KOPT-K1 (cell line): Measurements from ENCODE around the gene TMEM181.

Experiments
- H3K27ac ChIP-seq: fragments of 200-600 bp; sonication (generic); 2 replicates; pipeline ENCODE4 v1.5.1; 2016; ENCODE audit warnings: antibody characterized with exemption, mild to moderate bottlenecking, low read depth, low read length; ENCODE audit not compliant: poor library complexity, severe bottlenecking
- H3K36me3 ChIP-seq: fragments of 200-600 bp; sonication (generic); 2 replicates; pipeline ENCODE4 v1.5.1; 2017; ENCODE audit warnings: antibody characterized with exemption, mild to moderate bottlenecking, low read length, moderate library complexity; ENCODE audit not compliant: insufficient read depth
- H3K9me3 ChIP-seq: fragments of 200-600 bp; sonication (generic); 2 replicates; pipeline ENCODE4 v1.5.1; 2017; ENCODE audit warnings: antibody characterized with exemption, low read length, mild to moderate bottlenecking; ENCODE audit not compliant: insufficient read depth, poor library complexity, severe bottlenecking

TMEM181 gene

DNA sequence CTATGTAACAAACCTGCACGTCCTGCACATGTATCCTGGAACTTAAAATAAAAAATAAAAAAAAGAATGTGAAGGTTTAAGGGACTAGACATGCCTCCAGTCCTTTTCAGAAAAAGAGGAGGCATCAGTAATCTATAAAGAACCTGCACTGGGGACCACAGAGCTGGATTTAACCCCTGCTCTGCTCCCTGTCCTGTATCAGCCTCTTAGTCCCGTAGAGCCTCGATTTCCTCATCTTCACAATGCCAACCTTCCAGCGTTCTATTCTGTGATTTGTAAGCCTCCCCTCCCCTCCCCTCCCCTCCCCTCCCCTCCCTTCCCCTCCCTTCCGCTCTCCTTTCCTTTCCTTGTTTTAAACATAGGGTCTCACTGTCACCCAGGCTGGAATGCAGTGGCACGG, 31.1 kb upstream of the TMEM181 start:
- peaks cover 13% of the 10 kb centered on the region for H3K9me3 ChIP-seq
- no peak overlapping the region for H3K27ac ChIP-seq
- H3K36me3 ChIP-seq = no peaks in the 10 kb centered on the region

DNA sequence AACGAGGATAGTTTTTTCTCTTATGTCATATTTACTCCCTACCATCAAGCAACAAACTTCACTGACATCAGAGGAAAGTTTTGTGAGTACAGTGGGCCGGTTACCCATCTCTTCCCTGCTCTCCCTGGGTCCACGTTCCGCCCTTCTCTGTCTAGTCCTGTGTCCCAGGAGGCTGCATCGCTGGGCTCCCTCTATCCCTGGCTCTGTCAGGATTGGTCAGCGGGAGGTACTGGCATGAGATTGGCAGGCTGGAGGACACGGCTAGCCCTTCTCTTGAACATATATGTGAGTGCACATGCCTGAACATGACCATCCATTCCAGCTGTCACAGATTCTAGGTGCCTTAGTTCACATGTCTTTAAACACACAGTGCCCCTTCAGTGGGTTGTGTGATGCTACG, 30.3 kb upstream of the TMEM181 start:
- Histone ChIP-seq H3K9me3 (peaks cover 13% of the 10 kb centered on the region), H3K36me3 (no peaks in the 10 kb centered on the region), H3K27ac (no peak overlapping the region)

DNA sequence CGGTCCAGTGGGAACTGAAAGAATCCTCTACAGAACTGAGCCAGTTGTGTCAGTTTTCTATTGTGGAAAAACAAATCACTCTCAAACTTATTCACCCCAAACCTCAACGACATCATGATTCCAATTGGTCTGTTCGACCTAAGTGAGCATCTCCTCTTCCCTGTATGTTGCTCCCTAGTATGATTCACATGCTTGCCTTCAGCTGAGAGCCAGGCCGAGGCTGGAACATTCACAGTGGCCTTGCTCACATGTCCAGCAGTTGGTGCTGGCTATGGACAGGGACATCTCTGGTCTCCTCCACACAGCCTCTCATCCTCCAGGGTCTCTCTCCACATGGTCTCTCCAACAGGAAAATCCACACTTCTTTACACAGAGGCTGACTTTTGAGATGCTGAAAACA, 28.3 kb upstream of the TMEM181 start:
- H3K9me3 ChIP-seq = peaks cover 13% of the 10 kb centered on the region
- no peak overlapping the region for H3K27ac ChIP-seq
- no peaks in the 10 kb centered on the region for H3K36me3 ChIP-seq

DNA sequence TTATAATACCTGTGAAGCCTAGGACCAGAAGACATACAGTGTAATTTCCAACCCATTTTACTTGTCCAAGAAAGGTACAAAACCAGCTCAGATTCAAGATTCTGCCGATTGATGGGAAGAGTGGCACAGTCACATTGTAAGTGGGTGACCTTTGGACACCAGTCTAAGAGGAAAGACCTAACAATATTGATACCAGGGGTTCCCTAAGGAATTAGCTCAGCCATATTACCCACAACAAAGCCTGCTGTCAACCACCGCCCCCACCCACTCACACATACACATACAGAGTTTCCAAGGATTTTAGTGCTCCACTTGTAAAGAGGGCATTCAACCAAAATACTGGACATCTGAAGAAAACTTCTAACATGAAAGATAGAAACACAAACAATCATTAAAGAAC, 27.9 kb upstream of the TMEM181 start:
- Histone ChIP-seq H3K36me3 (no peaks in the 10 kb centered on the region), H3K27ac (no peak overlapping the region), H3K9me3 (peaks cover 10% of the 10 kb centered on the region)

GRCh38 chr6:158536084-158536890, 23.6 kb upstream of the TMEM181 start:
- H3K27ac ChIP-seq = no peak overlapping the region
- H3K9me3 ChIP-seq = no peaks in the 10 kb centered on the region
- H3K36me3 ChIP-seq = no peaks in the 10 kb centered on the region

DNA sequence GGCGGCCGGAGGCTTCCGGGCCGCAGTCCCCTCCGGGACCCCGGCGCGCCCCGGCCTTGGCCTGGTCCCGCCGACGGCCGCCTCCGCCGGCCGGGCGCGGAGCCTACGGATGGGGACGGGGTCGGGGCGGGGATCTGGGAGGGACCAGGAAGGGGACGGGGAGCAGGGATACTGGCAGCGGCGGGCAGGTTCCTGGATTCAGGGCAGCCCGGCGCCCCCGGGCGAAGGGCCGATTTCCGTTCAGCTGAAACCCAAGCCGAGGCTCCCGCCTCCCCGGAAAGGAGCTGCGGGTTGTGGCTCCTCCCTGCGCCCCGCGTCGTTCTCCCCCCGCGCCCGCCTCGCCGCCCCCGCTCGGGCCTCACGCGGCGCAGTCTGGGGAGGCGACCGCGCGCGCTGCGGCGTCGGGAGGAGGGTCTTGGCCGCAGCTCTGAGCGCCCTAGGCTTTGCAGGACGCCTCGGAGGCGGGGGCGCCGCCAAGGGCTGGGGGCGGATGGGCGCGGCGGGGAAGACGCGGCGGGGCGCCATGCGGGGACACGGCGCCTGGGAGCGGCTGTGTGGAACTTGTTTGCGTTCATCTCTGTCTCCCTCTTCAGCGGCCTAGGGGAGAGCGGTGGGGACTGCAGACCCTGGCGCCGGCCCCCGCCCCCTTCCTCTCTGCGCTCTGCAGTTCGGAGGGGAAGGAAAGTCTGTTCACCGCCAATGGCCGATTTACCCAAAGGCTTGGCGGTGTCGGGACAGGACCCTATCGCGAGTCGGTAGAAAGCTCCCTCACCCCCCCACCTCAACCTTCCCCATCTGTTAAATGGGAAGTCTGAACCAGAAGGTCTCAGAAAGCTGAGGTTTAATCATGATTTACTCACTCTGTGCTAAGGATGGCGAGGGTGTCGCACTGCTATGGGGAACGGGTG, 22.7 kb upstream of the TMEM181 start:
- H3K36me3 ChIP-seq = no peaks in the 10 kb centered on the region
- H3K27ac ChIP-seq = no peak overlapping the region

DNA sequence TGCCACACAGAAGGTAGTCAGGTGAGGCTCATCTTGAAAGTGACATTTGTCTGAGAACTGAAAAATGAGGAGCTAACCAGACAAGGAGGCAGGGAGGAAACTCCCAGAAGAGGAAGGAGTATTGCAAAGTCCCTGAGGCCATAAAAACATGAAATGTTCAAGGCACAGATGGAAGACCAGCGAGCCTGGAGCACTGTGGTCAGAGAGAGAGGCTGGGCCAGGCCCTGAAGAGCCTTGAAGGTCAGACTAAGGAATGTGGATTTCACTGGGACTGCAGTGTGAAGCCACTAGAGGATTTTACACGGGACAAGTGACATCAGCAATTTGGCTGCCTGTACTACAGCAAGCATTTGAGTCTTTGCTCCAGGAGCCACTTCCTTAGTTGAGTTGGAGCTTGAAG, 21.1 kb upstream of the TMEM181 start:
- H3K9me3 ChIP-seq = no peaks in the 10 kb centered on the region
- H3K27ac ChIP-seq = no peak overlapping the region
- H3K36me3 ChIP-seq = no peaks in the 10 kb centered on the region

More for the DNA sequence above, 22.7 kb upstream of the TMEM181 start:
- H3K9me3 ChIP-seq = no peaks in the 10 kb centered on the region

GRCh38 chr6:158539413-158539812, 20.5 kb upstream of the TMEM181 start:
- H3K9me3 ChIP-seq = no peaks in the 10 kb centered on the region
- H3K36me3 ChIP-seq = no peaks in the 10 kb centered on the region
- no peak overlapping the region for H3K27ac ChIP-seq

GRCh38 chr6:158539881-158540280, 20.0 kb upstream of the TMEM181 start:
- Histone ChIP-seq H3K36me3 (no peaks in the 10 kb centered on the region), H3K9me3 (no peaks in the 10 kb centered on the region), H3K27ac (no peak overlapping the region)

- Histone ChIP-seq H3K9me3 (no peaks in the 10 kb centered on the region), H3K36me3 (no peaks in the 10 kb centered on the region), H3K27ac (no peak overlapping the region)
Observed at GRCh38 chr6:158543606-158544185, 16.2 kb upstream of the TMEM181 start.

- no peaks in the 10 kb centered on the region for H3K36me3 ChIP-seq
- H3K9me3 ChIP-seq = no peaks in the 10 kb centered on the region
- no peak overlapping the region for H3K27ac ChIP-seq
Observed at GRCh38 chr6:158544428-158544827, 15.5 kb upstream of the TMEM181 start.

- Histone ChIP-seq H3K36me3 (no peaks in the 10 kb centered on the region), H3K9me3 (no peaks in the 10 kb centered on the region), H3K27ac (no peak overlapping the region)
Observed at GRCh38 chr6:158545043-158545966, 14.6 kb upstream of the TMEM181 start.

GRCh38 chr6:158548418-158549161, 11.3 kb upstream of the TMEM181 start:
- H3K27ac ChIP-seq = no peak overlapping the region

More at GRCh38 chr6:158548418-158549161, 11.3 kb upstream of the TMEM181 start:
- H3K9me3 ChIP-seq = no peaks in the 10 kb centered on the region
- no peaks in the 10 kb centered on the region for H3K36me3 ChIP-seq
